Effector CD8-positive, alpha-beta T cell (primary cell): ENCODE results near the gene CLDND2.

Experiments used
- DNase-seq: peaks from one replicate; lab custom pipeline; 2025; lab: John Stamatoyannopoulos, UW

Gene CLDND2

GRCh38 chr19:51331193-51331592 is 37.6 kb downstream of the CLDND2 start:
- DNase-seq = no peak

- DNase-seq = no peak
These were observed 38.4 kb downstream of the CLDND2 start for GRCh38 chr19:51330366-51330765.

- no peak for DNase-seq
These were observed 39.4 kb downstream of the CLDND2 start for GRCh38 chr19:51329411-51329810.

GRCh38 chr19:51327066-51328001 is 41.5 kb downstream of the CLDND2 start:
- peak; percentile 24 for DNase-seq

GRCh38 chr19:51326216-51327065 is 42.4 kb downstream of the CLDND2 start:
- no peak for DNase-seq

GRCh38 chr19:51325161-51325976 is 43.4 kb downstream of the CLDND2 start:
- DNase-seq = no peak

GRCh38 chr19:51324167-51324481 is 44.7 kb downstream of the CLDND2 start:
- DNase-seq = no peak

- DNase-seq = no peak
These were observed 45.2 kb downstream of the CLDND2 start for GRCh38 chr19:51323481-51324166.

GRCh38 chr19:51321799-51322198 is 47.0 kb downstream of the CLDND2 start:
- DNase-seq = no peak

GRCh38 chr19:51320280-51320657 is 48.5 kb downstream of the CLDND2 start:
- DNase-seq = no peak

GRCh38 chr19:51319649-51320279 is 49.0 kb downstream of the CLDND2 start:
- no peak for DNase-seq

- DNase-seq = no peak
These were observed 49.8 kb downstream of the CLDND2 start for GRCh38 chr19:51318687-51319648.

GRCh38 chr19:51317968-51318367 is 50.8 kb downstream of the CLDND2 start:
- DNase-seq = no peak

GRCh38 chr19:51317376-51317775 is 51.4 kb downstream of the CLDND2 start:
- DNase-seq = no peak
